HepG2 (cell line): ENCODE results near the gene ANKRD40. TPM values are rescaled to one million over a fixed set of nuclear protein-coding genes. Genes with fewer than 3 reads are reported as not detected.

ENCODE experiments used
- AKAP8 ChIP-seq: sonication (generic); formaldehyde crosslinking; IDR thresholded peaks from 2 replicates; pipeline ENCODE4 v1.5.1; 2020; ENCODE audit warnings: mild to moderate bottlenecking, missing genetic modification reagents
- ATF6 ChIP-seq: sonication (generic); formaldehyde crosslinking; conservative IDR thresholded peaks from 2 replicates; pipeline ENCODE4 v1.4.0; 2020; ENCODE audit warnings: missing genetic modification reagents
- CEBPB ChIP-seq: IDR thresholded peaks from 2 replicates; pipeline ENCODE4 v1.6.1; 2011; ENCODE audit warnings: low read depth, low read length, improper control_type of control experiment, borderline replicate concordance
- EP300 ChIP-seq, 3 experiments: sonication (generic) in 1 of 3; formaldehyde crosslinking in 1 of 3; IDR thresholded peaks; 2 replicates each; pipeline versions ENCODE4 v1.5.1 to v1.6.1; 2011 to 2020; ENCODE audit warnings: low read depth in 2 of 3, low read length in 2 of 3, borderline replicate concordance in 1 of 3, improper control_type of control experiment in 1 of 3, mild to moderate bottlenecking in 1 of 3, missing genetic modification reagents in 1 of 3, moderate library complexity in 1 of 3
- HNF4A ChIP-seq: sonication (generic); formaldehyde crosslinking; IDR thresholded peaks from 2 replicates; pipeline ENCODE4 v1.4.0; 2020; ENCODE audit warnings: missing genetic modification reagents
- HNRNPLL ChIP-seq: fragments of 200-400 bp; formaldehyde crosslinking; IDR thresholded peaks from 2 replicates; pipeline ENCODE4 v1.6.1; 2017; ENCODE audit warnings: mild to moderate bottlenecking, low read depth, low read length; ENCODE audit not compliant: poor library complexity, severe bottlenecking
- MAFK ChIP-seq, 2 experiments: IDR thresholded peaks in 1 of 2; conservative IDR thresholded peaks in 1 of 2; 2 replicates each; pipeline ENCODE4 v1.6.1; 2011; ENCODE audit warnings: improper control_type of control experiment in 2 of 2, low read length in 2 of 2
- MBNL3 ChIP-seq: fragments of 250-450 bp; sonication (Bioruptor Pico); conservative IDR thresholded peaks from 2 replicates; pipeline ENCODE4 v1.8.0; 2022; ENCODE audit warnings: mild to moderate bottlenecking, inconsistent platforms
- RARA ChIP-seq: IDR thresholded peaks from 2 replicates; pipeline ENCODE4 v1.6.1; 2016; ENCODE audit warnings: missing genetic modification reagents, missing compliant biosample characterization
- REST ChIP-seq, 2 experiments: IDR thresholded peaks; 2 replicates each; pipeline ENCODE4 v1.6.1; 2011 to 2012; ENCODE audit warnings: low read length in 2 of 2, borderline replicate concordance in 1 of 2, low read depth in 1 of 2, mild to moderate bottlenecking in 1 of 2, moderate library complexity in 1 of 2
- SMYD3 ChIP-seq: sonication (generic); formaldehyde crosslinking; IDR thresholded peaks from 2 replicates; pipeline ENCODE4 v1.8.1; 2023; ENCODE audit warnings: mild to moderate bottlenecking, missing genetic modification reagents
- TCF7 ChIP-seq: sonication (generic); IDR thresholded peaks from 2 replicates; pipeline ENCODE4 v1.6.1; 2016; ENCODE audit warnings: antibody characterized with exemption, low read depth
- ZFP36 ChIP-seq: fragments of 150-350 bp; IDR thresholded peaks from 2 replicates; pipeline ENCODE4 v1.6.1; 2018; ENCODE audit warnings: borderline replicate concordance, low read length, low read depth; ENCODE audit not compliant: partially characterized antibody
- ZKSCAN1 ChIP-seq: fragments of 150-350 bp; IDR thresholded peaks from 2 replicates; pipeline ENCODE4 v1.6.1; 2014; ENCODE audit warnings: low read length
- ZKSCAN5 ChIP-seq: sonication (generic); formaldehyde crosslinking; IDR thresholded peaks from 2 replicates; pipeline ENCODE4 v1.5.1; 2020; ENCODE audit warnings: mild to moderate bottlenecking, missing genetic modification reagents
- ZNF121 ChIP-seq: sonication (generic); formaldehyde crosslinking; IDR thresholded peaks from 2 replicates; pipeline ENCODE4 v1.5.0; 2020; ENCODE audit warnings: mild to moderate bottlenecking, missing genetic modification reagents
- ZNF337 ChIP-seq: sonication (generic); formaldehyde crosslinking; IDR thresholded peaks from 2 replicates; pipeline ENCODE4 v1.5.1; 2020; ENCODE audit warnings: missing genetic modification reagents, low read depth, mild to moderate bottlenecking, borderline replicate concordance
- ZNF446 ChIP-seq: sonication (generic); formaldehyde crosslinking; IDR thresholded peaks from 2 replicates; pipeline ENCODE4 v1.5.0; 2020; ENCODE audit warnings: mild to moderate bottlenecking, missing genetic modification reagents
- ZNF552 ChIP-seq: sonication (generic); formaldehyde crosslinking; IDR thresholded peaks from 2 replicates; pipeline ENCODE4 v1.9.0; 2022; ENCODE audit warnings: missing genetic modification reagents, mild to moderate bottlenecking, borderline replicate concordance
- ZSCAN22 ChIP-seq: sonication (generic); formaldehyde crosslinking; IDR thresholded peaks from 2 replicates; pipeline ENCODE4 v1.4.0; 2020; ENCODE audit warnings: mild to moderate bottlenecking, missing genetic modification reagents
- ZSCAN9 ChIP-seq: IDR thresholded peaks from 2 replicates; pipeline ENCODE4 v1.6.1; 2016; ENCODE audit warnings: borderline replicate concordance
- polyA plus RNA-seq, 8 experiments: library from polyadenylated mRNA; depleted of rRNA in 3 of 8; stranded (reverse) in 7 of 8; unstranded in 1 of 8; fragments of >200 nt; fragmentation: Illumina TruSeq in 4 of 8; extraction: Trizol in 4 of 8; gene quantifications; 2 replicates each; pipeline versions ENCODE4 v1.2.1 to v1.2.3, GENCODE V29; 2011 to 2016; ENCODE audit warnings: low read depth in 4 of 8, missing spikeins in 1 of 8, mixed read lengths in 1 of 8; ENCODE audit not compliant: insufficient read depth in 1 of 8
- total RNA-seq, 5 experiments: library from RNA; depleted of rRNA; stranded (reverse); fragments of >200 nt; fragmentation: Illumina TruSeq; extraction: Trizol; gene quantifications; 2 replicates each; pipeline ENCODE4 v1.2.3, GENCODE V29; 2016; ENCODE audit warnings: low read depth in 1 of 5
- TF ChIP-seq, protein P1 (sequence below): IDR thresholded peaks from 2 replicates; pipeline ENCODE4 v1.6.1; 2016; ENCODE audit warnings: control low read depth
- TF ChIP-seq, protein P2 (sequence below): sonication (generic); formaldehyde crosslinking; conservative IDR thresholded peaks from 2 replicates; pipeline ENCODE4 v1.4.0; 2020; ENCODE audit warnings: missing genetic modification reagents

ANKRD40 gene
- total and polyA plus RNA-seq, 2 of the 13 experiments (the other 11 are each of a cell fraction or from before 2014, with no cell fraction given) = 35.0 to 46.4 TPM

GRCh38 chr17:50663812-50664374 is 43.8 kb downstream of the ANKRD40 start (continued):
- TF ChIP-seq CEBPB (no peak), ZSCAN9 (CRISPR knock-in tag) (no peak), ZFP36 (no peak), AKAP8 (CRISPR knock-in tag) (0 out of 2 replicates have a peak, but pooled peaks have one; percentile 15), MBNL3 (CRISPR knock-in tag) (no peak), EP300 (IDR thresholded peaks at IDR 0.05; ENCODE audit: low read depth in 2 of 2, low read length in 2 of 2) (no peak), EP300 (CRISPR knock-in tag; IDR thresholded peaks at IDR 0.05; ENCODE audit: borderline replicate concordance) (peak; percentile 21; the same call in 1 of the 2 replicates), RARA (CRISPR knock-in tag) (peak; percentile 81), ZNF121 (peak; percentile 96), ZNF337 (CRISPR knock-in tag) (peak; percentile 54; the same call in 1 of the 2 replicates), HNF4A (CRISPR knock-in tag) (peak; percentile 92), ZNF552 (no peak), ZKSCAN5 (CRISPR knock-in tag) (no peak), REST (IDR thresholded peaks at IDR 0.05; ENCODE audit: borderline replicate concordance in 1 of 2, low read depth in 1 of 2, low read length in 2 of 2) (no peak), TCF7 (no peak), HNRNPLL (no peak), ZNF446 (CRISPR knock-in tag) (no peak), MAFK (conservative IDR thresholded peaks at IDR 0.05 in 1 of 2, IDR thresholded peaks at IDR 0.05 in 1 of 2; ENCODE audit: low read length in 2 of 2) (peak; percentile 93 to 96), SMYD3 (CRISPR knock-in tag) (no peak), ZSCAN22 (peak; percentile 92; the same call in 1 of the 2 replicates), ZKSCAN1 (no peak), ATF6 (CRISPR knock-in tag) (no peak)
- TF ChIP-seq, protein P1, sequence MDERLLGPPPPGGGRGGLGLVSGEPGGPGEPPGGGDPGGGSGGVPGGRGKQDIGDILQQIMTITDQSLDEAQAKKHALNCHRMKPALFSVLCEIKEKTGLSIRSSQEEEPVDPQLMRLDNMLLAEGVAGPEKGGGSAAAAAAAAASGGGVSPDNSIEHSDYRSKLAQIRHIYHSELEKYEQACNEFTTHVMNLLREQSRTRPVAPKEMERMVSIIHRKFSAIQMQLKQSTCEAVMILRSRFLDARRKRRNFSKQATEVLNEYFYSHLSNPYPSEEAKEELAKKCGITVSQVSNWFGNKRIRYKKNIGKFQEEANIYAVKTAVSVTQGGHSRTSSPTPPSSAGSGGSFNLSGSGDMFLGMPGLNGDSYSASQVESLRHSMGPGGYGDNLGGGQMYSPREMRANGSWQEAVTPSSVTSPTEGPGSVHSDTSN (CRISPR knock-in tag) = peak; percentile 32; the same call in 1 of the 2 replicates
- TF ChIP-seq, protein P2, sequence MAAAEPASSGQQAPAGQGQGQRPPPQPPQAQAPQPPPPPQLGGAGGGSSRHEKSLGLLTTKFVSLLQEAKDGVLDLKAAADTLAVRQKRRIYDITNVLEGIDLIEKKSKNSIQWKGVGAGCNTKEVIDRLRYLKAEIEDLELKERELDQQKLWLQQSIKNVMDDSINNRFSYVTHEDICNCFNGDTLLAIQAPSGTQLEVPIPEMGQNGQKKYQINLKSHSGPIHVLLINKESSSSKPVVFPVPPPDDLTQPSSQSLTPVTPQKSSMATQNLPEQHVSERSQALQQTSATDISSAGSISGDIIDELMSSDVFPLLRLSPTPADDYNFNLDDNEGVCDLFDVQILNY (CRISPR knock-in tag) = no peak
